HepG2 (cell line): ENCODE measurements around the gene NGEF. TPM values are rescaled to one million over a fixed set of nuclear protein-coding genes. Genes with fewer than 3 reads are reported as not detected.

Experiments
- CENPT ChIP-seq: sonication (generic); formaldehyde crosslinking; IDR thresholded peaks from 2 replicates; pipeline ENCODE4 v1.8.0; 2022; ENCODE audit warnings: low read depth, mild to moderate bottlenecking, moderate library complexity, missing genetic modification reagents
- CREB3 ChIP-seq: sonication (generic); formaldehyde crosslinking; IDR thresholded peaks from 2 replicates; pipeline ENCODE4 v1.5.0; 2020; ENCODE audit warnings: missing genetic modification reagents
- FOXA1 ChIP-seq, 2 experiments: fragments of 450-650 bp in 1 of 2; sonication (generic) in 1 of 2; formaldehyde crosslinking in 1 of 2; IDR thresholded peaks; 2 replicates each; pipeline versions ENCODE4 v1.4.0 to v1.6.1; 2016 to 2020; ENCODE audit warnings: missing genetic modification reagents in 1 of 2
- FOXO1 ChIP-seq: sonication (generic); formaldehyde crosslinking; IDR thresholded peaks from 2 replicates; pipeline ENCODE4 v1.4.0; 2020; ENCODE audit warnings: missing genetic modification reagents
- GABPA ChIP-seq, 2 experiments: IDR thresholded peaks; 2 replicates each; pipeline ENCODE4 v1.6.1; 2011 to 2016; ENCODE audit warnings: low read depth in 2 of 2, low read length in 1 of 2, missing biosample characterization in 1 of 2, missing genetic modification characterization in 1 of 2
- GMEB1 ChIP-seq: sonication (generic); formaldehyde crosslinking; IDR thresholded peaks from 2 replicates; pipeline ENCODE4 v1.5.1; 2020; ENCODE audit warnings: missing genetic modification reagents, mild to moderate bottlenecking, borderline replicate concordance
- IKZF5 ChIP-seq: IDR thresholded peaks from 2 replicates; pipeline ENCODE4 v1.6.1; 2018; ENCODE audit warnings: missing genetic modification reagents, mild to moderate bottlenecking, missing compliant biosample characterization
- KAT7 ChIP-seq: IDR thresholded peaks from 2 replicates; pipeline ENCODE4 v1.6.1; 2018; ENCODE audit warnings: borderline replicate concordance, missing compliant biosample characterization
- KDM6A ChIP-seq: IDR thresholded peaks from 2 replicates; pipeline ENCODE4 v1.6.1; 2016; ENCODE audit warnings: low read depth
- MTF2 ChIP-seq: sonication (generic); formaldehyde crosslinking; IDR thresholded peaks from 2 replicates; pipeline ENCODE4 v1.5.0; 2020; ENCODE audit warnings: missing genetic modification reagents, borderline replicate concordance
- NCOA2 ChIP-seq: sonication (generic); formaldehyde crosslinking; IDR thresholded peaks from 2 replicates; pipeline ENCODE4 v1.8.0; 2022; ENCODE audit warnings: inconsistent platforms
- PHF20 ChIP-seq: sonication (generic); formaldehyde crosslinking; IDR thresholded peaks from 2 replicates; pipeline ENCODE4 v1.5.0; 2020; ENCODE audit warnings: mild to moderate bottlenecking, missing genetic modification reagents
- PHF21A ChIP-seq: sonication (generic); formaldehyde crosslinking; IDR thresholded peaks from 2 replicates; pipeline ENCODE4 v1.5.0; 2020; ENCODE audit warnings: mild to moderate bottlenecking, missing genetic modification reagents
- RAD21 ChIP-seq: fragments of 450-650 bp; formaldehyde crosslinking; IDR thresholded peaks from 2 replicates; pipeline ENCODE4 v1.5.0; 2020; ENCODE audit warnings: mild to moderate bottlenecking
- RBFOX2 ChIP-seq: fragments of 200-400 bp; formaldehyde crosslinking; IDR thresholded peaks from 2 replicates; pipeline ENCODE4 v1.6.1; 2017; ENCODE audit warnings: low read depth, mild to moderate bottlenecking, low read length
- REL ChIP-seq: sonication (generic); formaldehyde crosslinking; conservative IDR thresholded peaks from 2 replicates; pipeline ENCODE4 v1.8.0; 2022; ENCODE audit warnings: mild to moderate bottlenecking, missing genetic modification reagents, moderate library complexity
- SNAI1 ChIP-seq: sonication (generic); formaldehyde crosslinking; IDR thresholded peaks from 2 replicates; pipeline ENCODE4 v1.5.0; 2020; ENCODE audit warnings: mild to moderate bottlenecking, missing genetic modification reagents, borderline replicate concordance
- STAT5B ChIP-seq: sonication (generic); formaldehyde crosslinking; IDR thresholded peaks from 2 replicates; pipeline ENCODE4 v1.4.0; 2020; ENCODE audit warnings: missing genetic modification reagents
- THAP11 ChIP-seq: IDR thresholded peaks from 2 replicates; pipeline ENCODE4 v1.6.1; 2016; ENCODE audit warnings: missing biosample characterization, missing genetic modification reagents
- ZFP41 ChIP-seq: sonication (generic); formaldehyde crosslinking; IDR thresholded peaks from 2 replicates; pipeline ENCODE4 v1.4.0; 2020; ENCODE audit warnings: mild to moderate bottlenecking, missing genetic modification reagents, borderline replicate concordance
- ZHX1 ChIP-seq: sonication (generic); formaldehyde crosslinking; IDR thresholded peaks from 2 replicates; pipeline ENCODE4 v1.8.1; 2022; ENCODE audit warnings: low read depth, mild to moderate bottlenecking, missing genetic modification reagents
- ZNF614 ChIP-seq: IDR thresholded peaks from 2 replicates; pipeline ENCODE4 v1.6.1; 2018; ENCODE audit warnings: missing biosample characterization, missing genetic modification reagents, inconsistent platforms, borderline replicate concordance
- ZNF615 ChIP-seq: sonication (generic); formaldehyde crosslinking; IDR thresholded peaks from 2 replicates; pipeline ENCODE4 v1.5.0; 2020; ENCODE audit warnings: mild to moderate bottlenecking, missing genetic modification reagents, borderline replicate concordance
- polyA plus RNA-seq, 8 experiments: library from polyadenylated mRNA; depleted of rRNA in 3 of 8; stranded (reverse) in 7 of 8; unstranded in 1 of 8; fragments of >200 nt; fragmentation: Illumina TruSeq in 4 of 8; extraction: Trizol in 4 of 8; gene quantifications; 2 replicates each; pipeline versions ENCODE4 v1.2.1 to v1.2.3, GENCODE V29; 2011 to 2016; ENCODE audit warnings: low read depth in 4 of 8, missing spikeins in 1 of 8, mixed read lengths in 1 of 8; ENCODE audit not compliant: insufficient read depth in 1 of 8
- total RNA-seq, 5 experiments: library from RNA; depleted of rRNA; stranded (reverse); fragments of >200 nt; fragmentation: Illumina TruSeq; extraction: Trizol; gene quantifications; 2 replicates each; pipeline ENCODE4 v1.2.3, GENCODE V29; 2016; ENCODE audit warnings: low read depth in 1 of 5

NGEF gene
- total and polyA plus RNA-seq, 2 of the 13 experiments (the other 11 are each of a cell fraction or from before 2014, with no cell fraction given) = 14.4 to 36.9 TPM

- peak; percentile 51; the same call in 1 of the 2 replicates for TF ChIP-seq REL
- 0 out of 2 replicates have a peak, but pooled peaks have one; percentile 30 for TF ChIP-seq CREB3 (CRISPR knock-in tag)
- TF ChIP-seq KDM6A (CRISPR knock-in tag) = no peak
- peak; percentile 78 for TF ChIP-seq RBFOX2
- TF ChIP-seq MTF2 (CRISPR knock-in tag) = no peak
- TF ChIP-seq PHF21A (CRISPR knock-in tag) = peak; percentile 2; the same call in 1 of the 2 replicates
- no peak for TF ChIP-seq STAT5B
- peak; percentile 62; the same call in 1 of the 2 replicates for TF ChIP-seq KAT7 (CRISPR knock-in tag)
- TF ChIP-seq THAP11 (CRISPR knock-in tag) = 0 out of 2 replicates have a peak, but pooled peaks have one; percentile 8
- TF ChIP-seq CENPT (CRISPR knock-in tag) = peak; percentile 23; the same call in 1 of the 2 replicates
- TF ChIP-seq ZNF614 (CRISPR knock-in tag) = peak; percentile 43; the same call in 1 of the 2 replicates
- TF ChIP-seq ZNF615 = no peak
- peak; percentile 55; the same call in 1 of the 2 replicates for TF ChIP-seq GMEB1 (CRISPR knock-in tag)
- TF ChIP-seq FOXA1 (IDR thresholded peaks at IDR 0.05) = no peak
- no peak; the same call in 1 of the 2 replicates for TF ChIP-seq FOXA1 (CRISPR knock-in tag; IDR thresholded peaks at IDR 0.05)
- TF ChIP-seq NCOA2 (CRISPR knock-in tag) = 0 out of 2 replicates have a peak, but pooled peaks have one; percentile 40
- TF ChIP-seq GABPA (IDR thresholded peaks at IDR 0.05; ENCODE audit: low read depth, low read length) = no peak
- peak; percentile 73 for TF ChIP-seq GABPA (CRISPR knock-in tag; IDR thresholded peaks at IDR 0.05; ENCODE audit: low read depth)
- TF ChIP-seq RAD21 (CRISPR knock-in tag) = peak; percentile 31; the same call in 1 of the 2 replicates
- peak; percentile 34 for TF ChIP-seq IKZF5
- TF ChIP-seq ZHX1 = no peak
- TF ChIP-seq PHF20 (CRISPR knock-in tag) = no peak
- TF ChIP-seq ZFP41 (CRISPR knock-in tag) = no peak
- TF ChIP-seq FOXO1 (CRISPR knock-in tag) = peak; percentile 35; the same call in 1 of the 2 replicates
- TF ChIP-seq SNAI1 = peak; percentile 63; the same call in 1 of the 2 replicates
Measured at GRCh38 chr2:233059797-233060500, 46.9 kb upstream of the NGEF start, which contains the start of gene INPP5D (continued).
